HEK293 (cell line): ENCODE results near the gene DCST1.

Source experiments
- CTCF ChIA-PET: fragments of 350-600 bp; formaldehyde crosslinking; extraction: SDS; loops from one replicate; lab custom pipeline; 2021; ENCODE audit warnings: antibody characterized with exemption; lab: Yijun Ruan, JAX
- POLR2A ChIA-PET: fragments of 300-600 bp; formaldehyde crosslinking; extraction: SDS; loops from one replicate; lab custom pipeline; 2020; ENCODE audit warnings: antibody characterized with exemption, inconsistent platforms; lab: Yijun Ruan, JAX
- H3K27ac ChIP-seq: fragments of 200-500 bp; sonication (Bioruptor generic); 2 replicates; pipeline ENCODE4 v1.5.1; 2014; ENCODE audit warnings: low read depth, low read length, control low read depth, inconsistent platforms; ENCODE audit errors: extremely low read depth
- H3K36me3 ChIP-seq, 2 experiments: fragments of 200-500 bp in 1 of 2; sonication (Bioruptor generic) in 1 of 2; 1 replicate in 1 of 2; 2 replicates in 1 of 2; pipeline ENCODE4 v1.5.1; 2014 to 2017; ENCODE audit warnings: inconsistent platforms in 2 of 2, low read length in 2 of 2; ENCODE audit not compliant: control insufficient read depth in 2 of 2, insufficient read depth in 1 of 2
- H3K4me1 ChIP-seq: fragments of 200-500 bp; sonication (Bioruptor generic); 2 replicates; pipeline ENCODE4 v1.5.1; 2014; ENCODE audit warnings: mild to moderate bottlenecking, low read length, inconsistent platforms; ENCODE audit not compliant: control insufficient read depth, insufficient read depth
- H3K4me3 ChIP-seq: 2 replicates; pipeline ENCODE4 v1.5.1; 2011; ENCODE audit warnings: low read depth, mild to moderate bottlenecking, control low read depth, low read length, moderate library complexity
- H3K9me3 ChIP-seq: fragments of 200-500 bp; sonication (Bioruptor generic); 2 replicates; pipeline ENCODE4 v1.5.1; 2014; ENCODE audit warnings: low read depth, low read length, inconsistent platforms; ENCODE audit not compliant: control insufficient read depth, insufficient read depth
- ATF2 ChIP-seq: fragments of 450-650 bp; formaldehyde crosslinking; IDR thresholded peaks from 2 replicates; pipeline ENCODE4 v1.5.1; 2016; ENCODE audit warnings: missing biosample characterization, missing genetic modification characterization, low read depth
- BCL11B ChIP-seq: fragments of 450-650 bp; formaldehyde crosslinking; IDR thresholded peaks from 2 replicates; pipeline ENCODE4 v1.5.1; 2016; ENCODE audit warnings: low read depth, missing biosample characterization, missing genetic modification characterization
- BCL6B ChIP-seq: fragments of 450-650 bp; formaldehyde crosslinking; IDR thresholded peaks from 2 replicates; pipeline ENCODE4 v1.5.1; 2017; ENCODE audit warnings: missing biosample characterization, missing genetic modification characterization
- GLIS2 ChIP-seq: fragments of 450-650 bp; formaldehyde crosslinking; IDR thresholded peaks from 2 replicates; pipeline ENCODE4 v1.5.1; 2016; ENCODE audit warnings: missing biosample characterization, missing genetic modification characterization
- KLF16 ChIP-seq: fragments of 450-650 bp; formaldehyde crosslinking; IDR thresholded peaks from 2 replicates; pipeline ENCODE4 v1.5.1; 2017; ENCODE audit warnings: missing biosample characterization, missing genetic modification characterization
- KLF7 ChIP-seq: fragments of 450-650 bp; formaldehyde crosslinking; IDR thresholded peaks from 2 replicates; pipeline ENCODE4 v1.5.1; 2016; ENCODE audit warnings: missing biosample characterization, missing genetic modification characterization, borderline replicate concordance
- KLF8 ChIP-seq: fragments of 450-650 bp; formaldehyde crosslinking; IDR thresholded peaks from 2 replicates; pipeline ENCODE4 v1.5.1; 2016; ENCODE audit warnings: missing biosample characterization, missing genetic modification characterization
- KLF9 ChIP-seq: fragments of 450-650 bp; formaldehyde crosslinking; IDR thresholded peaks from 2 replicates; pipeline ENCODE4 v1.5.1; 2016; ENCODE audit warnings: missing biosample characterization, missing genetic modification characterization, low read depth
- ZFP3 ChIP-seq: fragments of 450-650 bp; formaldehyde crosslinking; IDR thresholded peaks from 2 replicates; pipeline ENCODE4 v1.5.1; 2016; ENCODE audit warnings: low read depth, missing biosample characterization, missing genetic modification characterization
- ZFP69B ChIP-seq: fragments of 450-650 bp; formaldehyde crosslinking; IDR thresholded peaks from 2 replicates; pipeline ENCODE4 v1.5.1; 2016; ENCODE audit warnings: missing biosample characterization, missing genetic modification characterization
- ZNF155 ChIP-seq: fragments of 450-650 bp; formaldehyde crosslinking; IDR thresholded peaks from 2 replicates; pipeline ENCODE4 v1.5.1; 2016; ENCODE audit warnings: missing biosample characterization, missing genetic modification characterization
- ZNF280D ChIP-seq: fragments of 450-650 bp; formaldehyde crosslinking; IDR thresholded peaks from 2 replicates; pipeline ENCODE4 v1.5.1; 2016; ENCODE audit warnings: missing biosample characterization, missing genetic modification characterization
- ZNF302 ChIP-seq: fragments of 450-650 bp; formaldehyde crosslinking; IDR thresholded peaks from 2 replicates; pipeline ENCODE4 v1.5.1; 2016; ENCODE audit warnings: missing biosample characterization, missing genetic modification characterization, low read depth
- ZNF335 ChIP-seq: fragments of 450-650 bp; formaldehyde crosslinking; conservative IDR thresholded peaks from 2 replicates; pipeline ENCODE4 v1.5.1; 2016; ENCODE audit warnings: missing biosample characterization, missing genetic modification characterization
- ZNF341 ChIP-seq: fragments of 450-650 bp; formaldehyde crosslinking; IDR thresholded peaks from 2 replicates; pipeline ENCODE4; 2016; ENCODE audit warnings: low read depth, missing biosample characterization, missing genetic modification characterization
- ZNF37A ChIP-seq: fragments of 450-650 bp; IDR thresholded peaks from 2 replicates; pipeline ENCODE4 v1.5.1; 2018; ENCODE audit warnings: missing biosample characterization, missing genetic modification characterization
- ZNF501 ChIP-seq: fragments of 450-650 bp; formaldehyde crosslinking; IDR thresholded peaks from 2 replicates; pipeline ENCODE4 v1.5.1; 2016; ENCODE audit warnings: missing biosample characterization, missing genetic modification characterization
- ZNF514 ChIP-seq: fragments of 450-650 bp; formaldehyde crosslinking; IDR thresholded peaks from 2 replicates; pipeline ENCODE4 v1.5.1; 2016; ENCODE audit warnings: missing biosample characterization, missing genetic modification characterization
- ZNF529 ChIP-seq: fragments of 450-650 bp; formaldehyde crosslinking; IDR thresholded peaks from 2 replicates; pipeline ENCODE4 v1.5.1; 2017; ENCODE audit warnings: missing genetic modification characterization, missing biosample characterization; ENCODE audit not compliant: insufficient replicate concordance
- ZNF555 ChIP-seq: fragments of 450-650 bp; formaldehyde crosslinking; conservative IDR thresholded peaks from 2 replicates; pipeline ENCODE4 v1.5.1; 2017; ENCODE audit warnings: missing biosample characterization, mild to moderate bottlenecking, missing genetic modification characterization, inconsistent platforms
- ZNF600 ChIP-seq: fragments of 450-650 bp; formaldehyde crosslinking; IDR thresholded peaks from 2 replicates; pipeline ENCODE4 v1.5.1; 2016; ENCODE audit warnings: missing biosample characterization, missing genetic modification characterization
- ZNF692 ChIP-seq: fragments of 450-650 bp; formaldehyde crosslinking; IDR thresholded peaks from 2 replicates; pipeline ENCODE4 v1.5.1; 2016; ENCODE audit warnings: missing biosample characterization, missing genetic modification characterization
- ZSCAN4 ChIP-seq: fragments of 450-650 bp; formaldehyde crosslinking; IDR thresholded peaks from 2 replicates; pipeline ENCODE4 v1.5.1; 2017; ENCODE audit warnings: missing biosample characterization, missing genetic modification characterization

DCST1 gene

GRCh38 chr1:155079487-155080311 is 46.1 kb downstream of the DCST1 start (continued):
- TF ChIP-seq ZNF280D (tag by site-specific recombination) (no peak), ATF2 (tag by site-specific recombination) (no peak), BCL11B (tag by site-specific recombination) (no peak; the same call in none of the 2 replicates), KLF8 (tag by site-specific recombination) (peak; percentile 46; the same call in 1 of the 2 replicates), ZNF692 (0 out of 2 replicates have a peak, but pooled peaks have one; percentile 12), GLIS2 (tag by site-specific recombination) (peak; percentile 97), ZNF155 (no peak), ZNF555 (no peak), ZNF514 (tag by site-specific recombination) (no peak), ZNF529 (tag by site-specific recombination) (no peak), ZFP69B (tag by site-specific recombination) (no peak), ZFP3 (tag by site-specific recombination) (no peak), ZNF501 (tag by site-specific recombination) (peak; percentile 29; the same call in 1 of the 2 replicates)

- Histone ChIP-seq H3K9me3 (no peaks in the 10 kb centered on the region), H3K36me3 (no peaks in the 10 kb centered on the region), H3K27ac (peak overlapping the region; percentile 43; the same call in 1 of the 2 replicates), H3K4me3 (peak overlapping the region; percentile 44), H3K4me1 (peaks cover 7% of the 10 kb centered on the region; the same call in 1 of the 2 replicates)
- ChIA-PET CTCF (interaction anchor here (0.6 to 2.2 kb wide), 13 partner anchors 9 to 603 kb away, joined by 3 to 13 read pairs (median 4); partner anchors contain the start of gene ADAM15), POLR2A (interaction anchor here (0.9 to 2.1 kb wide), 5 partner anchors 10 to 48 kb away, joined by 3 to 6 read pairs (median 5); partner anchors contain the start of genes ADAM15 and EFNA4)
- TF ChIP-seq ZSCAN4 (tag by site-specific recombination) (no peak), ZNF302 (no peak), ZNF600 (tag by site-specific recombination) (peak; percentile 60), KLF9 (tag by site-specific recombination) (peak; percentile 92), BCL6B (tag by site-specific recombination) (no peak), KLF16 (tag by site-specific recombination) (peak; percentile 98), KLF7 (tag by site-specific recombination) (peak; percentile 12; the same call in 1 of the 2 replicates), ZNF341 (tag by site-specific recombination) (peak; percentile 35; the same call in 1 of the 2 replicates), ZNF335 (tag by site-specific recombination) (peak; percentile 13; the same call in 1 of the 2 replicates), ZNF37A (0 out of 2 replicates have a peak, but pooled peaks have one; percentile 14), ZNF692 (0 out of 2 replicates have a peak, but pooled peaks have one; percentile 17)
Measured at GRCh38 chr1:155080312-155081228, 46.9 kb downstream of the DCST1 start.
